ENCODE results near the gene L3MBTL3.

- TF ChIP-seq, protein P1, sequence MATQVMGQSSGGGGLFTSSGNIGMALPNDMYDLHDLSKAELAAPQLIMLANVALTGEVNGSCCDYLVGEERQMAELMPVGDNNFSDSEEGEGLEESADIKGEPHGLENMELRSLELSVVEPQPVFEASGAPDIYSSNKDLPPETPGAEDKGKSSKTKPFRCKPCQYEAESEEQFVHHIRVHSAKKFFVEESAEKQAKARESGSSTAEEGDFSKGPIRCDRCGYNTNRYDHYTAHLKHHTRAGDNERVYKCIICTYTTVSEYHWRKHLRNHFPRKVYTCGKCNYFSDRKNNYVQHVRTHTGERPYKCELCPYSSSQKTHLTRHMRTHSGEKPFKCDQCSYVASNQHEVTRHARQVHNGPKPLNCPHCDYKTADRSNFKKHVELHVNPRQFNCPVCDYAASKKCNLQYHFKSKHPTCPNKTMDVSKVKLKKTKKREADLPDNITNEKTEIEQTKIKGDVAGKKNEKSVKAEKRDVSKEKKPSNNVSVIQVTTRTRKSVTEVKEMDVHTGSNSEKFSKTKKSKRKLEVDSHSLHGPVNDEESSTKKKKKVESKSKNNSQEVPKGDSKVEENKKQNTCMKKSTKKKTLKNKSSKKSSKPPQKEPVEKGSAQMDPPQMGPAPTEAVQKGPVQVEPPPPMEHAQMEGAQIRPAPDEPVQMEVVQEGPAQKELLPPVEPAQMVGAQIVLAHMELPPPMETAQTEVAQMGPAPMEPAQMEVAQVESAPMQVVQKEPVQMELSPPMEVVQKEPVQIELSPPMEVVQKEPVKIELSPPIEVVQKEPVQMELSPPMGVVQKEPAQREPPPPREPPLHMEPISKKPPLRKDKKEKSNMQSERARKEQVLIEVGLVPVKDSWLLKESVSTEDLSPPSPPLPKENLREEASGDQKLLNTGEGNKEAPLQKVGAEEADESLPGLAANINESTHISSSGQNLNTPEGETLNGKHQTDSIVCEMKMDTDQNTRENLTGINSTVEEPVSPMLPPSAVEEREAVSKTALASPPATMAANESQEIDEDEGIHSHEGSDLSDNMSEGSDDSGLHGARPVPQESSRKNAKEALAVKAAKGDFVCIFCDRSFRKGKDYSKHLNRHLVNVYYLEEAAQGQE (IDR thresholded peaks at IDR 0.05; ENCODE audit: low read depth): no peak
- TF ChIP-seq TAF1 (IDR thresholded peaks at IDR 0.05; ENCODE audit: low read depth): no peak
- TF ChIP-seq, protein P2, sequence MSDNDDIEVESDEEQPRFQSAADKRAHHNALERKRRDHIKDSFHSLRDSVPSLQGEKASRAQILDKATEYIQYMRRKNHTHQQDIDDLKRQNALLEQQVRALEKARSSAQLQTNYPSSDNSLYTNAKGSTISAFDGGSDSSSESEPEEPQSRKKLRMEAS (IDR thresholded peaks at IDR 0.05): no peak
- TF ChIP-seq EP300 (IDR thresholded peaks at IDR 0.05; ENCODE audit: borderline replicate concordance): no peak
- TF ChIP-seq ZBTB7A (IDR thresholded peaks at IDR 0.05; ENCODE audit: low read depth): no peak
These were observed 23.2 kb downstream of the L3MBTL3 start for GRCh38 chr6:130041594-130041993.
